SIG-M5 (cell line): ENCODE measurements around the gene FAM222A.

Experiments
- DNase-seq: peaks from one replicate; lab custom pipeline; 2025; lab: John Stamatoyannopoulos, UW

The FAM222A gene

GRCh38 chr12:109773384-109774011 lies 59.9 kb downstream of the FAM222A start:
- DNase-seq = no peak

GRCh38 chr12:109775172-109775881 lies 61.7 kb downstream of the FAM222A start:
- DNase-seq = no peak

DNA sequence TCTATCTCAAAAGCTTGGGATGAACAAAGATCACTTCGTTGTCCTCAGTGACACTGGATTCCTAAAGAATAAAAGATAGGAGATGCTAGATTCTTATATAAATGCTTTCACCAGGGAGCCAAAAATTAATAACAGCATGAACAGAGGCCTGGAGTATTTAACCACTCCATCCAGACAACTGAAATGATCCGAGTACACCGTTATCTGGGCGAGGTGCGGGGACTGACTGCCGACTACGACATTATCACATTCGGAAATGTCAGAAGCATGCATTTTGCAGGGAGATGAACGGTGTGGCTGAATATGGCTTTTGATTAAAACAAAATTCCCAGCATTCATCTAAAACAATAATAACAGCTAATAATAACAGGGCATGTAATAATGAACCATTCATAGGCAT lies 63.0 kb downstream of the FAM222A start:
- no peak for DNase-seq

DNA sequence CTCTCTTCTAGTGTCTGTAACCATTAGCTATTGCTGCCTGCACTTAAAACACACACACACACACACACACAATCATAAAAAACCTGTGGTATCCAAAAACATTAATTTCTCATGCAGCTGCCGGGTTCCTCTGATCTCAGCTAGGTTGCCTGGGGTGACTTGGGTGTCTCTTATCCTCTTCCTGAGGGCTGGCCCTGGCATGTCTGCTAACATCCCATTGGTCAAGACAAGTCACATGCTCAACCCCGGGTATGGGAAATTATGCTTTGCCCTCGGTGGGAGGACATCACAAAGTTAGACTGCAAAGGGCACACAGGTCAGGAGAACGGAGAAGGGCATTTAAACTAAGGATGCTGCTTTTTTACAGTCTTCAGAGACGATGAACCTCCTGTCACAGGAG lies 63.9 kb downstream of the FAM222A start:
- DNase-seq = no peak

- no peak for DNase-seq
Observed at GRCh38 chr12:109778684-109779083, 65.1 kb downstream of the FAM222A start.

- no peak for DNase-seq
Observed at GRCh38 chr12:109779382-109779781, 65.8 kb downstream of the FAM222A start.

GRCh38 chr12:109781668-109782325 lies 68.2 kb downstream of the FAM222A start:
- no peak for DNase-seq

- DNase-seq = no peak
Observed at GRCh38 chr12:109782326-109782703, 68.7 kb downstream of the FAM222A start.

- DNase-seq = no peak
Observed at GRCh38 chr12:109783135-109783964, 69.7 kb downstream of the FAM222A start.

GRCh38 chr12:109783965-109784244 lies 70.3 kb downstream of the FAM222A start:
- DNase-seq = no peak

DNA sequence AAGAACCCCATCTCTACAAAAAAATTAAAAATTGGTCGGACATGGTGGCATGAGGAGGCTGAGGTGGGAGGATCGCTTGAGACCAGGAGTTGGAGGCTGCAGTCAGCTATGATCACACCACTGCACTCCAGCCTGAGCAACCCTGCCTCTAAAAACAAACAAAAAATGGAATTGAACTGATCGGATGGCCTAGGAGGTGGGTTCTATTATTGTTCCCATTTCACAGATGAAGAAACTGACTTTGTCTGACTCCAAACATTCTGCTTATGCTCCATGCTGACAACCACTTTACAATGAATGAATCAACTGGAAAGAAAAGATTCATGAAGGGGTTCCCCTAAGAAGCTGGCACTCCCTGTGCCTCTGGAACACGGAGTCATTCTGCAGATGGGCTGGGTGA lies 72.2 kb downstream of the FAM222A start:
- no peak for DNase-seq

DNA sequence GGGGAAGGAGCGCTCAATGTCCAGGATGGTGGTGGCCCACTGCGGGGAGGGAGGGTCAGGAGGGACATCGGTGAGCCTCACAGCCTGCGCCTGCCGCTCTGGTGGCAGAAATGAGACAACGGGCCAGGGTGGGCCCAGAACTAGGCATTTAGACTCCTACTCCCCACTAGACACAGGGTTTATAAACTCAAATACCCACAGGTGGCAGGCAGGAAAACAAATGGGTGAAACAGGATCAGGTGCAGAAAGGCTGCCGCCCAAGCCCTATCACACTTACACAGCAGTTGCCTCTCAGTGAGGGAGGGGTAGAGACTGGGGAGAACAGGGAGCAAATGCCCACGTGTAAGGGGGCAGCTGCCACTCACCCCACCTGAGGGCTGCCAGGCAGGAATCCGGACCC lies 73.2 kb downstream of the FAM222A start:
- DNase-seq = no peak

GRCh38 chr12:109789526-109790048 lies 76.0 kb downstream of the FAM222A start:
- DNase-seq = no peak

- no peak for DNase-seq
Observed at GRCh38 chr12:109792992-109793391, 79.4 kb downstream of the FAM222A start.

- DNase-seq = no peak
Observed at GRCh38 chr12:109793411-109793810, 79.8 kb downstream of the FAM222A start.

DNA sequence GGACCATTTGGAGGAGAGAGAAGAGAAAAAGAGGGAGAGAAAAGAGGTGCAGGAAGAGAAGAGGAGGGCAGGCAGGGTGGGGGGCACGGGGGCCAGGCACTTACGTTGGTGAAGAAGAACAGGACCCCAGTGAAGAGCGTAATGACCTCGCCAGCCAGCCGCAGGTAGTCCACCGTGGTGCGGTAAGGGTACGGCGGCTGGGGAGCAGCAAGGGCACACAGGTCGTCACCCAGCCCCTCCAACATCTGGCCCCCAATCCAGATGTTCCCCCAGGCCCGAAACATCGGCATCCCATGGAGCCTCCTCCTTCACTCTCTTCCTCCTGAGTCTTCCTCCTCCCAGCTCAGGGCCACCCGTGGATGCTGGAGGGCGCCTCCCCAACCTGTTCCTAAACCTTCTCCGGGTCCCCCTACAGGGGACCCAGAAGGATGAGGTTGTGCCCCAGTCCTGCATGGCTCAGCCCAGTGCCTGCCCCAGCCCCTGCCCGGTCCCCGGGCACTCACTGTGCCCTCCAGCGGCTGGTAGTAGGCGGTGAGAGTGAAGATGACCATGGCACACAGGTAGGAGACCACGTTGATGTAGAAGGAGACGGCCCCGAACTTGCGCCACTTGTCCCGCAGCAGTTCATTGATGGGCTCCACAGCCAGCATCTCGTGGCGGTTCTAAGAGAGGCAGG lies 80.3 kb downstream of the FAM222A start:
- DNase-seq = no peak

DNA sequence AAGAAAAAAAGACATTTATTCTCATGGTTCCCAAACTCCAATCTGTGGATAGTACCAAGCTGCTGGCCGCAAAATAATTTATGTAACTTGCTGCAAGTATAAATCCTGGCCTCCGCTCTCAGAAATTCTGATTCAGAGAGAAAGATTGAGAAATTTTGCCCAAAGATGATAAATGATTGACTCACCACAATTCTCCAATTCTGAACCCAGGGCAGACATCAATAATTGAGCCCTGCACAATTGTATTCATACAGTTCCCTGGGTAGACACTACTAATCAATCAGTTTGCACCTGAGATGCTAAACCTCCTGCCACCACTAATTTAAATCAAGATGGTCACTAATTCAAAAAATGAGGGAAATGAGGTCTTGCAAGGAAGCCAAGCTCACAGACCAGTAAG lies 81.4 kb downstream of the FAM222A start:
- no peak for DNase-seq

GRCh38 chr12:109796057-109796456 lies 82.4 kb downstream of the FAM222A start:
- DNase-seq = no peak

GRCh38 chr12:109797905-109798669 lies 84.5 kb downstream of the FAM222A start:
- DNase-seq = peak; percentile 61

DNA sequence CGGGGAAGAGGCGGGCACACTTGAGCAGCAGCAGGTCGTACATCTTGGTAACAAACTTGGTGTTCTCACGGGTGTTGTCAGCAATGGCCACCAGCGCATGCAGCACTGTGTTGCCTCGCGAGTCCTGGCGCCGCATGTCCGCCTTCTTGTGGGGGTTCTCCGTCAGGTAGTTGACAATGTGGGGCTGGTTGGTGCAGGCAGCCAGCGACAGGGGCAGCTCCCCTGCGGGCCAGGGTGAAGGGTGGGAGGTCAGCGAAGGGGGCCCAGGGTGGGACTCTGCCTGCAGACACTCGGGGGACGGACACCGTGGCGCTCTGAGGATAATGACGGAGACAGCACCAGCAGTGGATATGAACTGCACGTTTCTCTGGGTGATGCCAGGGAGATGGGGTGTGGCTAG lies 85.1 kb downstream of the FAM222A start:
- no peak for DNase-seq

- no peak for DNase-seq
Observed at GRCh38 chr12:109800536-109800935, 86.9 kb downstream of the FAM222A start.
